OCI-LY1 (cell line): Measurements from ENCODE around the gene ING3.

Experiments used
- H2AFZ ChIP-seq: fragments of 200-600 bp; sonication (generic), shearing (Covaris generic); 2 replicates; pipeline ENCODE4 v1.6.0; 2014; ENCODE audit warnings: antibody characterized with exemption, mild to moderate bottlenecking, low read length
- H3F3A ChIP-seq: fragments of 200-600 bp; sonication (generic), shearing (Covaris generic); 2 replicates; pipeline ENCODE4 v1.6.0; 2014; ENCODE audit warnings: mild to moderate bottlenecking, antibody characterized with exemption, low read length, moderate library complexity; ENCODE audit not compliant: insufficient read depth
- H3K27ac ChIP-seq: fragments of 200-600 bp; sonication (generic); 2 replicates; pipeline ENCODE4 v1.5.1; 2014; ENCODE audit warnings: low read length, mixed run types, mild to moderate bottlenecking, low read depth; ENCODE audit not compliant: poor library complexity, severe bottlenecking
- H3K27me3 ChIP-seq: fragments of 200-600 bp; sonication (generic); 2 replicates; pipeline ENCODE4 v1.6.0; 2014; ENCODE audit warnings: antibody characterized with exemption, mild to moderate bottlenecking, low read length, moderate library complexity; ENCODE audit not compliant: insufficient read depth
- H3K36me3 ChIP-seq: fragments of 200-600 bp; sonication (generic); 2 replicates; pipeline ENCODE4 v1.6.1; 2014; ENCODE audit warnings: mild to moderate bottlenecking, antibody characterized with exemption, low read length, moderate library complexity, mixed read lengths; ENCODE audit not compliant: insufficient read depth
- H3K4me1 ChIP-seq: fragments of 200-600 bp; sonication (generic); 2 replicates; pipeline ENCODE4 v1.5.1; 2014; ENCODE audit warnings: mild to moderate bottlenecking, low read length, moderate library complexity; ENCODE audit not compliant: insufficient read depth, severe bottlenecking
- H3K4me2 ChIP-seq: fragments of 200-600 bp; sonication (generic), shearing (Covaris generic); 2 replicates; pipeline ENCODE4 v1.6.1; 2014; ENCODE audit warnings: low read length
- H3K4me3 ChIP-seq: fragments of 200-600 bp; sonication (generic); 2 replicates; pipeline ENCODE4 v1.5.1; 2014; ENCODE audit warnings: low read length, low read depth, mild to moderate bottlenecking, mixed read lengths; ENCODE audit not compliant: poor library complexity, severe bottlenecking
- H3K79me2 ChIP-seq: fragments of 200-600 bp; shearing (Covaris generic); 2 replicates; pipeline ENCODE4 v1.6.1; 2016; ENCODE audit warnings: mixed run types, low read length, mixed read lengths; ENCODE audit not compliant: insufficient read depth
- H3K9ac ChIP-seq: fragments of 200-600 bp; sonication (generic), shearing (Covaris generic); 2 replicates; pipeline ENCODE4 v1.6.1; 2014; ENCODE audit warnings: mild to moderate bottlenecking, low read length, mixed read lengths
- H3K9me2 ChIP-seq: fragments of 200-600 bp; sonication (generic), shearing (Covaris generic); 2 replicates; pipeline ENCODE4 v1.6.1; 2014; ENCODE audit warnings: low read depth, mild to moderate bottlenecking, low read length, mixed read lengths
- H3K9me3 ChIP-seq: fragments of 200-600 bp; shearing (Covaris generic); 2 replicates; pipeline ENCODE4 v1.6.1; 2014; ENCODE audit warnings: low read length, mixed read lengths
- H4K20me1 ChIP-seq: fragments of 200-600 bp; sonication (generic), shearing (Covaris generic); 2 replicates; pipeline ENCODE4 v1.6.0; 2016; ENCODE audit warnings: mild to moderate bottlenecking, low read length; ENCODE audit not compliant: insufficient read depth
- EZH2 ChIP-seq: fragments of 200-600 bp; sonication (generic), shearing (Covaris generic); IDR thresholded peaks from 2 replicates; pipeline ENCODE4 v1.8.0; 2017; ENCODE audit warnings: borderline replicate concordance, mixed run types, mild to moderate bottlenecking, antibody characterized with exemption, low read length, moderate library complexity, mixed read lengths
- TF ChIP-seq, protein P1 (sequence below): fragments of 200-600 bp; sonication (generic), shearing (Covaris generic); IDR thresholded peaks from 2 replicates; pipeline ENCODE4 v1.5.1; 2017; ENCODE audit warnings: mild to moderate bottlenecking, antibody characterized with exemption, low read length, moderate library complexity, mixed read lengths

Gene ING3

DNA sequence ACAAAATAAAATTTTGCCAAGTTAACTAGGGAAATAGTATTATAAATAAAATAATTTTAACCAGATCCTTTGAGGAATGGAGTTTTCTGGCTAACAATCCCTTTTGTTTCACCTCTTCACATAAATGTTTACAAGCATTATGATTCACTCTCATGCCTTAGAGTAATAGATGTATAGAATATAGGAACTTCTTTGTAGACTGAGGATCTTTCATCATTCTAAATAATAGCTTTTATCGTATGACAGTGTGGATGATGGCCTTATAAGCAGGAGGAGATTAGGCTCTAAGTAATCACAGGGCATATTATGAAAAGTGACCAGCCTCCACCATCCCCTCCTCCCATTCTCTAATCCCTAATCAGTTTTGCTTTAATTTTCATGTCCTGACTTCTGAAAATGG, 13.5 kb downstream of the ING3 start:
- TF ChIP-seq, protein P1, sequence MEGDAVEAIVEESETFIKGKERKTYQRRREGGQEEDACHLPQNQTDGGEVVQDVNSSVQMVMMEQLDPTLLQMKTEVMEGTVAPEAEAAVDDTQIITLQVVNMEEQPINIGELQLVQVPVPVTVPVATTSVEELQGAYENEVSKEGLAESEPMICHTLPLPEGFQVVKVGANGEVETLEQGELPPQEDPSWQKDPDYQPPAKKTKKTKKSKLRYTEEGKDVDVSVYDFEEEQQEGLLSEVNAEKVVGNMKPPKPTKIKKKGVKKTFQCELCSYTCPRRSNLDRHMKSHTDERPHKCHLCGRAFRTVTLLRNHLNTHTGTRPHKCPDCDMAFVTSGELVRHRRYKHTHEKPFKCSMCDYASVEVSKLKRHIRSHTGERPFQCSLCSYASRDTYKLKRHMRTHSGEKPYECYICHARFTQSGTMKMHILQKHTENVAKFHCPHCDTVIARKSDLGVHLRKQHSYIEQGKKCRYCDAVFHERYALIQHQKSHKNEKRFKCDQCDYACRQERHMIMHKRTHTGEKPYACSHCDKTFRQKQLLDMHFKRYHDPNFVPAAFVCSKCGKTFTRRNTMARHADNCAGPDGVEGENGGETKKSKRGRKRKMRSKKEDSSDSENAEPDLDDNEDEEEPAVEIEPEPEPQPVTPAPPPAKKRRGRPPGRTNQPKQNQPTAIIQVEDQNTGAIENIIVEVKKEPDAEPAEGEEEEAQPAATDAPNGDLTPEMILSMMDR, result no peak
- TF ChIP-seq EZH2, result no peak
- Histone ChIP-seq H3K4me1 (peaks cover 17% of the 10 kb centered on the region), H3K36me3 (peaks cover 64% of the 10 kb centered on the region), H3K9me3 (no peaks in the 10 kb centered on the region), H3K27me3 (no peaks in the 10 kb centered on the region), H3K79me2 (no peaks in the 10 kb centered on the region; the same call in 1 of the 2 replicates), H3K4me2 (no peak overlapping the region), H3F3A (no peaks in the 10 kb centered on the region), H2AFZ (no peak overlapping the region), H3K27ac (no peak overlapping the region), H3K4me3 (no peak overlapping the region), H3K9me2 (no peaks in the 10 kb centered on the region), H4K20me1 (no peaks in the 10 kb centered on the region), H3K9ac (no peak overlapping the region)

GRCh38 chr7:120966961-120967360, 16.4 kb downstream of the ING3 start:
- Histone ChIP-seq H3K27me3 (no peaks in the 10 kb centered on the region), H3K4me1 (no peaks in the 10 kb centered on the region), H3K9me2 (no peaks in the 10 kb centered on the region), H3K36me3 (peaks cover 78% of the 10 kb centered on the region), H3K4me3 (no peak overlapping the region), H3K79me2 (no peaks in the 10 kb centered on the region; the same call in 1 of the 2 replicates), H2AFZ (no peak overlapping the region), H3K9me3 (no peaks in the 10 kb centered on the region), H3K27ac (no peak overlapping the region), H4K20me1 (no peaks in the 10 kb centered on the region), H3K9ac (no peak overlapping the region), H3K4me2 (no peak overlapping the region), H3F3A (no peaks in the 10 kb centered on the region)
- no peak for TF ChIP-seq EZH2
- TF ChIP-seq, protein P1, result no peak

- TF ChIP-seq EZH2, result no peak
- TF ChIP-seq, protein P1, result no peak
- H2AFZ ChIP-seq, result no peak overlapping the region
- no peaks in the 10 kb centered on the region for H3K9me3 ChIP-seq
- H3K4me2 ChIP-seq, result no peak overlapping the region
- no peaks in the 10 kb centered on the region for H3K9me2 ChIP-seq
- peaks cover 79% of the 10 kb centered on the region for H3K36me3 ChIP-seq
- no peaks in the 10 kb centered on the region for H3K4me1 ChIP-seq
- H3F3A ChIP-seq, result 0 out of 2 replicates have a peak, but pooled peaks cover under 1% of the 10 kb centered on the region
- H3K27me3 ChIP-seq, result no peaks in the 10 kb centered on the region
- no peaks in the 10 kb centered on the region for H4K20me1 ChIP-seq
- no peak overlapping the region for H3K4me3 ChIP-seq
- H3K79me2 ChIP-seq, result no peaks in the 10 kb centered on the region
- H3K9ac ChIP-seq, result no peak overlapping the region
- no peak overlapping the region for H3K27ac ChIP-seq
Observed at GRCh38 chr7:120973849-120974248, 23.3 kb downstream of the ING3 start.
